Measurements from ENCODE around the gene MOB2. TPM values are rescaled to one million over a fixed set of nuclear protein-coding genes. Genes with fewer than 3 reads are reported as not detected.

The MOB2 gene
- total and polyA plus RNA-seq, 9 donors: 28.5 to 50.1 (median 32.0) TPM

DNA sequence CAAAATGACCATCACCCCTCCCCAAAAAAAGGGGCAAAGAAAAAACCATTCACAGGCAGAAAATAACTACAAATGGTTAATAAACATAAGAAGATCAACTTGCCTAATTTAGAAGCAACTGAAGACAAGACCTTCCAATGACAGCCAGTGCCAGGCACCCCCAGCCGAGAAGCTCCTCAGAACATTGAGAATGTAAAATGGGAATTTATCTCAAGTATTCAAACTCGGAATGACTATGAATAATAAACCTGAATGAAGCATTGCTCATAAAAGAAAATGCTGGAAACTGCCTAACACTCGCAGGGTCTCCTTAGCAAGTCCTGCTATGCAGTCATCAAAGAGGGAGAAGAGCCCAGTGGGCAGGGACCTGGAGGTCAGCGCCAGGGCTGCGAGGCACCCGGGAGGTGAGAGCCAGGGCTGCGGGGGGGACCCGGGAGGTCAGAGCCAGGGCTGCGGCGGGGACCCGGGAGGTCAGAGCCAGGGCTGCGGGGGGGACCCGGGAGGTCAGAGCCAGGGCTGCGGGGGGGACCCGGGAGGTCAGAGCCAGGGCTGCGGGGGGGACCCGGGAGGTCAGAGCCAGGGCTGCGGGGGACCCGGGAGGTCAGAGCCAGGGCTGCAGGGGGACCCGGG is 23.2 kb upstream of the MOB2 start:
- Histone ChIP-seq H3K9me3 (no peaks in the 10 kb centered on the region), H3K4me3 (no peak overlapping the region), H3K27ac (no peak overlapping the region), H3K4me1 (ENCODE audit: insufficient read depth) (peaks cover 22% of the 10 kb centered on the region), H3K36me3 (no peaks in the 10 kb centered on the region), H3K27me3 (no peaks in the 10 kb centered on the region)
- intact Hi-C loops (cut with DNase I): loop anchor here in 1 of 4 donors (10.0 kb wide), 1 partner anchor 205 kb away; the partner anchor contains the start of gene TOLLIP
- TF ChIP-seq EP300 (IDR thresholded peaks at IDR 0.05) (no peak), POLR2A (IDR thresholded peaks at IDR 0.05) (no peak)
- TF ChIP-seq, protein P1, sequence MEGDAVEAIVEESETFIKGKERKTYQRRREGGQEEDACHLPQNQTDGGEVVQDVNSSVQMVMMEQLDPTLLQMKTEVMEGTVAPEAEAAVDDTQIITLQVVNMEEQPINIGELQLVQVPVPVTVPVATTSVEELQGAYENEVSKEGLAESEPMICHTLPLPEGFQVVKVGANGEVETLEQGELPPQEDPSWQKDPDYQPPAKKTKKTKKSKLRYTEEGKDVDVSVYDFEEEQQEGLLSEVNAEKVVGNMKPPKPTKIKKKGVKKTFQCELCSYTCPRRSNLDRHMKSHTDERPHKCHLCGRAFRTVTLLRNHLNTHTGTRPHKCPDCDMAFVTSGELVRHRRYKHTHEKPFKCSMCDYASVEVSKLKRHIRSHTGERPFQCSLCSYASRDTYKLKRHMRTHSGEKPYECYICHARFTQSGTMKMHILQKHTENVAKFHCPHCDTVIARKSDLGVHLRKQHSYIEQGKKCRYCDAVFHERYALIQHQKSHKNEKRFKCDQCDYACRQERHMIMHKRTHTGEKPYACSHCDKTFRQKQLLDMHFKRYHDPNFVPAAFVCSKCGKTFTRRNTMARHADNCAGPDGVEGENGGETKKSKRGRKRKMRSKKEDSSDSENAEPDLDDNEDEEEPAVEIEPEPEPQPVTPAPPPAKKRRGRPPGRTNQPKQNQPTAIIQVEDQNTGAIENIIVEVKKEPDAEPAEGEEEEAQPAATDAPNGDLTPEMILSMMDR (IDR thresholded peaks at IDR 0.05): no peak
- no peak for DNase-seq
- WGBS, 3 donors: 43 to 75% (median 62%) methylated on average over 4 to 20 of the region's 20 CpGs

- no peak for TF ChIP-seq EP300 (IDR thresholded peaks at IDR 0.05)
- TF ChIP-seq, protein P1 (IDR thresholded peaks at IDR 0.05): no peak
- WGBS, 3 donors: 79 to 85% (median 84%) methylated on average over 10 of the region's 10 CpGs
- intact Hi-C loops (cut with DNase I): no loop called here
- no peak overlapping the region for H3K4me3 ChIP-seq
- DNase-seq: no peak
- H3K36me3 ChIP-seq: no peaks in the 10 kb centered on the region
- no peak overlapping the region for H3K27ac ChIP-seq
- no peaks in the 10 kb centered on the region for H3K27me3 ChIP-seq
- H3K9me3 ChIP-seq: no peaks in the 10 kb centered on the region
- peaks cover 24% of the 10 kb centered on the region for H3K4me1 ChIP-seq (ENCODE audit: insufficient read depth)
Measured at GRCh38 chr11:1508986-1509385, 22.4 kb upstream of the MOB2 start.

- TF ChIP-seq POLR2A (IDR thresholded peaks at IDR 0.05): no peak
- TF ChIP-seq EP300 (IDR thresholded peaks at IDR 0.05): no peak
- Histone ChIP-seq H3K4me1 (ENCODE audit: insufficient read depth) (peaks cover 27% of the 10 kb centered on the region), H3K27me3 (no peaks in the 10 kb centered on the region), H3K9me3 (no peaks in the 10 kb centered on the region), H3K27ac (no peak overlapping the region), H3K4me3 (no peak overlapping the region), H3K36me3 (no peaks in the 10 kb centered on the region)
- intact Hi-C loops (cut with DNase I): no loop called here
- peak in 1 of 5 donors; percentile 22 for DNase-seq
- WGBS, 3 donors: 63 to 79% (median 76%) methylated on average over 15 of the region's 15 CpGs
Measured at GRCh38 chr11:1508491-1508891, 21.9 kb upstream of the MOB2 start.

DNA sequence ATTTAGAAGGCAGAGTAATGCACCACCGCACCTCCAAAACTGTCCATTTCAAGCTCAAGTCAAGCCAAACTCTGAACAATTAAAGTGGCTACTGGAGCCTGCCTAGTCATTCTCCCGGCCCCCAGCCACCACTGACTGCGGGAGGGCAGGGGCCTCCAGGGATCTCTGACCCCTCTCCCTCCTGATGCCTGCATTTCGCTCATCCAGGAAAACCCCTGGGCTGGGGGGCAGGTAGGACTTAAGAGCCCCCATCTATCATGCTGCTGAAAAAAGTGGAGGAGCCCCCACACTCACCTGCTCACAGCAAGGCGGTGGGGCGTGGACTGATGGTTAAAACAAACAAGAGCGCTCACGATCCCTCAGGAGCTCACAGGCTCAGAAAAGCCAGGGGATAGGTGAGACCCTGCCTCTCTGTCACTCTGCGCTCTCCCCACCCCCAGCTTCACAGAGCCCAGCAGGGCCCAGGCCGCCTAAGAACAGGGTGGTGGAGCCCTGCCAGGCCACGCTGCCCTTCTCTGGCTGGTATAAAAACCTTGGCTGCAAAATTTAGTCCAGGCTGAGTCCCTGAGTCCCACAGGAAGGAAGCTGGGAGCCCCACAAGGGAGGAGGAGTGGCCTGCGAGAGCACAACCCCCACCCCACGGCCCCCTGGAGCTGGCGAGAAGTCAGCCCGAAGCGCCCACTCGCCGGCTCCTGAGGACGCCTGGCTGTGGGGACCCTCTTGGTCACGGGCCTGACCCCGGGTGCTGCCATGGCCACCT is 21.0 kb upstream of the MOB2 start:
- Histone ChIP-seq H3K9me3 (no peaks in the 10 kb centered on the region), H3K27me3 (no peaks in the 10 kb centered on the region), H3K36me3 (no peaks in the 10 kb centered on the region), H3K4me3 (no peak overlapping the region), H3K4me1 (ENCODE audit: insufficient read depth) (peaks cover 35% of the 10 kb centered on the region), H3K27ac (no peak overlapping the region)
- peak in 1 of 5 donors; percentile 28 for DNase-seq
- intact Hi-C loops (cut with DNase I): no loop called here
- TF ChIP-seq, protein P1 (IDR thresholded peaks at IDR 0.05): no peak
- WGBS, 3 donors: 67 to 78% (median 68%) methylated on average over 21 of the region's 21 CpGs

DNA sequence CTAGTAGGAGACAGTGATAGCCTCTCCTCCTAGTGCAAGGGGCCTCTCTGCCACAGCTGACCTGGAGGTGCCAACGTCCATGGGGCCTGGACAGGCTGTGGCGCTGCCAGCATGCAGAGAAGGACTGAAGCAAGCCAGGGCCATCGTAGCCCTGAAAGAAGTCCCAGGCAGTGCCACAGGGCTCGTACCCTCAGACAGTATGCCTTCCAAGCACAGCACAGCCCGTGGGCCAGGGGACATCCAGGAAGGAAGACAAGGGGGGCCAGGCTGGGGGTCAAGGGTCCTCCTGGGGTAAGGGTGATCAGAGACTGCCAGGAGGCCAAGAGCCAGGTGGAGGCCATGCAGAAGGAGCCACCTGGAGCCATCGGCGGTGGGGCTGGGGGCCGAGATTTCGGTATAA is 20.4 kb upstream of the MOB2 start:
- H3K4me1 ChIP-seq (ENCODE audit: insufficient read depth): peaks cover 35% of the 10 kb centered on the region
- WGBS, 3 donors: 76 to 88% (median 87%) methylated on average over 9 of the region's 9 CpGs

More for the DNA sequence above, 20.4 kb upstream of the MOB2 start:
- H3K4me3 ChIP-seq: no peak overlapping the region
- no peaks in the 10 kb centered on the region for H3K27me3 ChIP-seq
- DNase-seq: peak in 1 of 5 donors; percentile 9
- TF ChIP-seq EP300 (IDR thresholded peaks at IDR 0.05) (no peak), POLR2A (IDR thresholded peaks at IDR 0.05) (no peak)
- TF ChIP-seq, protein P1 (IDR thresholded peaks at IDR 0.05): no peak
- H3K36me3 ChIP-seq: no peaks in the 10 kb centered on the region
- no peaks in the 10 kb centered on the region for H3K9me3 ChIP-seq
- intact Hi-C loops (cut with DNase I): no loop called here
- no peak overlapping the region for H3K27ac ChIP-seq

All from ovary (tissue), 9 donors.